HG03135 (cell line): ENCODE measurements around the gene CELF4.

ENCODE experiments used
- ATAC-seq: cut with Tn5 transposase; IDR thresholded peaks from one replicate; pipeline ENCODE4 v1.9.1; 2021; ENCODE audit warnings: mild to moderate bottlenecking, moderate library complexity; ENCODE audit not compliant: unreplicated experiment

The CELF4 gene

DNA sequence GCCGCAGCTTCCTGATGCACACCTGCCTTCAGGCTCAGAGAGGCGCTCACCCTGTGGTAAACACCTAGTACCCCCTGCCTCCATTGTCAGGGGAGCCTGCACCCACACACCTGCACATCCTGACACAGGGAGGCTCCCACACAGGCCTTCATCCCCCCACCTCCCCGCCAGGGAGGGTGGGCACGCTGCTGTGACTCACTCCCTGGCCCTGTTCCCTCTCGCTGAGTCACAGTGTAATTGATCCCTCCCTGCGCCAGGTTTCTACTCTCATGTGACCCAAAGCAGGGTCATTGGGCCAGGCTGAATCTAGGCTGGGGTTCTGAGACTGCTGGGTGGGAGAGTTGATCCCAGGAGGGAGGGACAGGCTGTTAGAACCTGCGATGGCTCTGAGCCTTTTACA, 8.5 kb upstream of the CELF4 start:
- no peak for ATAC-seq

GRCh38 chr18:37572736-37573135, 7.1 kb upstream of the CELF4 start:
- ATAC-seq, result no peak

DNA sequence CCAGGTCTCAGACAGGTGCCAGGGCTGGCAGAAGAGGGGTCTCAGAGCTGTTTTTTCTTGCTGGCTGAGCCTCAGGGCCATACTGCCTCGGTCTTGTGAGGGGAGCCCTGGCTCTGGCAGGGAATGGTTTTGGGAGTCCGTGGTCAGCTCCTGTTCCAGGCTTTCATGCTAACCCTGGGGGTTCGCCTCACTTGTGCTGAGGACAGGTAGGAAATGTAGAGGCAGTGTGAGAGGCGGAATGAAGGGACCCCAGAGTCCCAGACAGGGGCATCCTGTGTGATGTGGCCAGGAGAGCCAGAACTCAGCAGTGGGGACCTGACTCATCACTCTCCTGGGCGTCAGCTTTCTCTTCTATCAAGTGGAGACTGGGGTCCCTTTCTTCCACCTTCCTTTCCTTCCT, 5.7 kb upstream of the CELF4 start:
- ATAC-seq, result no peak

DNA sequence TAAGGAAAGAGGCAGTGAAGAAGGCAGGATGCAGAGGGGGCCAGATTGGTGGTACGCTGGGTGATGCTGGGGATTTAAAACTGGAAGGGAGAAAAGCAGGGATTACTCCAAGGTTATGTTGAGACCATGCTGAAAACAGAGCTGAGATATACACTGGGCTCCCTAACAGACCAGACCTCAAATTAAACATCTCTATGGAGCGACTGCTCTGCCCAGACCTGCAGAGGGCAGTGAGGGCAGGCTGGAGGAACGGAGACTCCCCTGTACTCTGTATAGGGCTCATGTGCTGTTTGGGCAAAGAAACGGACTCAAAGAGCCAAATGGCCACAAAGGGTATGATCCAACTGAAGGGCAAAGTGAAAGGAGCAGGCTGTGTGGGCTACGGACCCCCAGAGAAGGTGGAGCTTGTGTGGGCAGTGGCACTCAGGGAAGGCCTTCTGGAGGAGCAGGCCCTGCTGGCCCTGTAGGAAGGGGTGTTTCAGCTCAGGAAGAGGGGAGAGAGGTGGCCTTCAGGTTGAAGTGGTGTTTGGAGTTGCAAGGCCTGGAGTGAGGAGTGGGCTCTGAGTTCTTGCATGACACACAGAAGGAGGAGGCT, 4.8 kb upstream of the CELF4 start:
- ATAC-seq, result no peak

- no peak for ATAC-seq
Observed at GRCh38 chr18:37568671-37569070, 3.1 kb upstream of the CELF4 start.

DNA sequence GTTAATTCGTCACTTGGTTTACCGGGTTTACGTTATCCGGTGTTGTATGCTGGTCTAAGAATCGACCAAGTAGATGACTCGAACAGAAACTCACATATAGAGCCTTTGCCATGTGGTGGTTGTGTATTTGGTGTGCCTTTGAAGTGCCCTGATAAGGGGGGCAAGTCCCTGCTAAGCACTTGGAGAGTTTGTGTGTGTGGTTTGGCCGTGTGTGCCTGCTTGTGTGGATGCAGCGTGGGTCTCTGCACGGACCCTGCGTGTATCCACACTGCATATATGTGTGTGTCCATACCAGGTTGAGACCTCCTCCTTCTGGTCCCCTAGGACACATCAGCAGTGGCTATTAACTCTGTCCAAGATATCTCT, 2.4 kb upstream of the CELF4 start:
- no peak for ATAC-seq

GRCh38 chr18:37567061-37567993, 1.7 kb upstream of the CELF4 start:
- ATAC-seq, result no peak

- ATAC-seq, result no peak
Observed at GRCh38 chr18:37566479-37567060, 972 bp upstream of the CELF4 start.

GRCh38 chr18:37565977-37566478, 430 bp upstream of the CELF4 start:
- ATAC-seq, result no peak

DNA sequence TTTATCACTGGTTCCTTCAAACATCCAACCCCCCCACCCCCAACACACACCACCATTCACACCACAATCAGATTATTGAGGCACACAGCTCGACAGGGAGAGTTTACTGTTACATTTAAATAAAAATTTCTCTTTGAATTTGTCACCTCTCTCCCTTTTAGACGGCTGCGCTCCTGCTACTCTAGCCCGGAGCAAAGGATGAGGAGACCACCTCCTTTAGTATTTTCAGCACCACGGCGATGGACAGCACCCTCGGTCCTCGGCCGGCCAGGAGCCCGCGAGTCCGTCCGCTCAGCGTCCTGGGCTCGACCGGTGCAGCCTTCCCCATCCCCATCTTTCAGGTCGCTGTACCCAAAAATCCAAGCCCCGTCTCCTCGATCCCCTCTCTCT, 892 bp downstream of the CELF4 start:
- ATAC-seq, result no peak

DNA sequence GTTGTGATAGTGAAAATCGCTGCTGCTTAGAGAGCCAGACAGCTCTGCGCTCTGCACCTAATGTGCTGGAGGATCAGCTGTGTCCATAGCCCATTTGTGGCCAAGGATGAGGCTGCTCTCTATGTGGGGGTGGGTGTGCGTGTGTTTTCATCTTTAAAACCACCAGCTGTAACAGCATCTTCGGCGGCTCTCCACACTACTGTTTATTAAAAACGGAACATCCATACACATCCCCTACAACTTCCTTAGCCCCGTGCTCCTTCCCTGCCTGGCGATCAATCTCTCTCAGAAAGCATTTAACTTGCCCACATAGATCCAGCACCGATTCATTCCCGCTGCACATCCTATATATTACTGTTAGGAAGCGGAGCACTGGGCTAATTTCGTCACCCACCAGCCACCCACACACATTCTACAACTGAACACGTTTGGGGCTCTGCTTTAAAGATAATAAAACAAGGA, 1.6 kb downstream of the CELF4 start:
- no peak for ATAC-seq

DNA sequence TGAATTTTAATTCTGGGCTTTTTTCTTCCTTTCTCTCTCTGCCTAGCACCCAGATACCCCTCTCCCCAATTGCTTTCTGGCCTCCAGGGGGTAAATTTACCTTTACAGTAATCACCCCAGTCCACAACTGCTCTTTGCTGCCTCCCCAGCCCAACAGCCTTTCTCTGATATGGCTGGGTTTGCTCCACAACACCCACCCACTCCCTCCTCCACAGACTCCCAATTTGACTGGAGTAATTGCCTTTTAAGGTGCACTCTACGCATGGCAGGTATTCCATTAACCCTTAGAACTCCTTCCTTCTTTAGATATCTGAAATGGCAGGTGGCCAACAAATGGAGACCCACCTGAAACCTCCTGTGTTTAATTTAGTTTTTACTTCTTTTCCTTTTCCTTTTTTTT, 3.6 kb downstream of the CELF4 start:
- ATAC-seq, result no peak

GRCh38 chr18:37560003-37560402, 5.6 kb downstream of the CELF4 start:
- ATAC-seq, result no peak

DNA sequence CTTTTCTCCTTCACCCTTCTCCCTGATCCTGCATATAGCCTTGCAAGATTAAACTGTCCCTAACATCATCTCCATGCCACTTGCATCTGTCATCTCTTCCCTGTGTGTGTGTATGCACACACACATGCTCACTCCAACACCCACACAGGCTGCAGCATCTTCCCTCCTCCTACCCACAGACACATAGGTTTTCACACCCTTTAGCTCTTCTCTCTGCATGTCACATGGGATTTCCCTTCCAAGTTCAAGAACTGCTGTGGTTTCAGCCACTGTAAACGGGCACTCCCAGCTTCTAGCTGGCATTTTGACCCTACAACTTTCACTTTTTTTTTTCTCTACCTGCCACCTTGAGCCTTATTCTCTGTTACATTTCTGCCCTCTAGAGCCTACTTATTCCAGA, 6.4 kb downstream of the CELF4 start:
- ATAC-seq, result no peak

- ATAC-seq, result no peak
Observed at GRCh38 chr18:37554399-37554787, 11.2 kb downstream of the CELF4 start.

DNA sequence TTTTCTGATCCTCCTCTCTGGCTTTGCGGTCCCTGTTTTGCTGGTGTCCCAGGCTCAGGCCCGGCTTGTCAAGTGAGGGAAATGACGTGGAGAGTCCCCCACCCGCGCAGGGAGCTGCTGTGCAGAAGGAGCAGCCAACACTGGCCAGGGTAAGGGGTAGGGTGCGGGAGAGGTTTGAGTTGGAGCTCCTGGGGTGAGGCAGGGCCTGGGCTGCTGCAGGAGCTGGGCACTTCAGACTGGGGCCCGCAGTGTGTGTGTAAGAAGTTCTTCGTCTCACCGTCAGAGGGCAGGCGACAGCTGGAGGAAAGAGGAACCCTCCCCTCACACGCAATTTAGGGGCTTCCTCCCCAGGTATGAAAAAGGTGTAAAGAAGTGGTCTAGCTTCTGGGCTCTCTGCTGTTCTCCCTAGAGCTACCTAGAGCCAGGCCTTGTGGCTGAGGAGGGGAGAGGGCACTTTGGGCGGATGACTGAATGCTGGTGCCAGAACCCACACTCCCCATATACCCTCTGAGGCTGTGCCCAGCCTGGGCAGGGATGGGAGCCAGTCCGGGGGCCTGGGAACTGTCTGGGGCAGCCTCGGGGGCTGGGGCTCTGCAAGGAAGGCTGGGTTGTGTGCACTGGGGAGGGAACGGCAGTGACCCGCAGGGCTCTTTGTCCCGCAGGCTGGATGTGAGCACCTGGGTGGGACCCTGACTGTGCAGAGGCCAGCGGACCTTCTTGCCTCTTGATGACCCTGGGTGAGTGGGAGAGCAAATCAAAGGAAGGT, 11.8 kb downstream of the CELF4 start:
- ATAC-seq, result no peak

GRCh38 chr18:37552286-37552685, 13.3 kb downstream of the CELF4 start:
- no peak for ATAC-seq

GRCh38 chr18:37551846-37552245, 13.8 kb downstream of the CELF4 start:
- no peak for ATAC-seq

- ATAC-seq, result no peak
Observed at GRCh38 chr18:37551249-37551648, 14.3 kb downstream of the CELF4 start.

DNA sequence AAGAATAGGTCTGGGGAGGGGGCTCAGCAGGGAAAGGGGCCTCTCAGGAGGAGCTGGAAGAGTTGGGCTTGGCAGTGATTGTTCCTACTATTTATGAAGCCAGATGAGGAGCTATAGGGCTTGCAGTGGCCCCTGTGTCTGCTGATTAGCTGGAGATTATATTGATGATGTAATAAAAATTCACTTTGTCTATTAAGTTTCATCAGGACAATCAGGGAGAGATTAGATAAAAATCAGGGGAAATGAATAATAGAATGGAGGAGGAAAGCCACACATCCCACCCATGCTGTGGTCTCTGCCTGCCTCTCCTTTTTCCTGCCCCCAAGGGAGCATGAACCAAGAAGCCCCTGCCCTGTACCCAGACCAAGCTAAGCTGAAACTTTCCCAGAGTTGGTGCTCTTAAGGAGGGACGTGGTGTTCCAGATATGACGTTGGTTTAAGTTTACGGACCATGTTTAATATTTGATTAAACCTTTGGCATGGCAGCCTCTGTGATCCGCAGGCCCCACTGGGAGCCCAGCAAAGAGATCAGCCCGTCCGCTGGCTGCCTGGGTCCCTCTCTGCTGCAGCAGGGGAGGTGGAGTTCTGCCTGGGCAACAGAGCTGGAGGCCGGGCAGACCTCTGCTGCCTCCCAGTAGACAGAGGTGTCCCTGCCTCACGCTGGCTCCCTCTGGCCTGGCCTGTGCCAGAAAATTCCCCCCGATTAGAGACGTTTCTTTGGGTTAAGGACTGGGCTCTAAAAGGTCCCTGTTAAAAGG, 15.3 kb downstream of the CELF4 start:
- no peak for ATAC-seq
